Measurements from ENCODE around the gene PIN1.

The PIN1 gene

DNA sequence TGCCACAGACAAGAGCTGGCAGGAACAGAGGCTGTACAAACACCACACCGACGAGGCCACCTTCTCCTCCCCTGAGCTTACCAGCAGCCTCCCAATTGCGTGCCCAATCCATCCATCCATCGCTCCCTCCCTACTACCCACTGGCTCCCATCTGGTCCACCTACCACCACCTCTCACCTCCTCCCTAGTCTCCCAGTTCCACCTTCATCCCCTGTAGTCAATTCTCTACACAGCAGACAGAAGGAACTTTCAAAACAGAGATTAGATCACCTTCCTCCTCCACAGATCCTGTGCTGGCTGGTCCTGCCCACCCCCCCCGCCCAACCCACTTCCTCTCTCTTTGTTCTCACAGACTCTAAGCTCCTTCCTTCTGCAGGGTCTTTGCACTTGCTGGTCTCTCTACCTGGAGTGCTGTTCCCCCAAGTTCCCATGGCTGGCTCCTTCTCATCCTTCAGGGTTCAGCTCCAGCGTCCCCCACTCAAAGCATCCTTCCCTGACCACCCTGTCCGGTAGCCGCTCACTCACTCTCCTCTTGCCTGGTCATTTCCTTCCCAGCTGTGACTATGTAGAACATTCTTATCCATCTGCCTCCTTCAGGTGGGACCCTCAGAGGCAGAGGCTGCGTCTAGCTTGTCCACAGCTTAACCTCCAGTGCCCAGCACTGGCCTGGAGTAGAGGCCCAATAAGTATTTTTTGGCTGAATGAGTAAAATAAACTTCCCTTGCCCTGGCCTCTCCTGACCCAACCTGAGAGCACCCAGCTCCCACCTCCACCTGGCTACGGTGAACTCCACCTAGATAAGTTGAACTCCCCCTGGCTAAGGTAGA, 23.0 kb downstream of the PIN1 start:
- H3K4me3 ChIP-seq (ENCODE audit: low read length) = no peak overlapping the region
- no peak for TF ChIP-seq ZNF274 (IDR thresholded peaks at IDR 0.05; ENCODE audit: low read depth, low read length)

DNA sequence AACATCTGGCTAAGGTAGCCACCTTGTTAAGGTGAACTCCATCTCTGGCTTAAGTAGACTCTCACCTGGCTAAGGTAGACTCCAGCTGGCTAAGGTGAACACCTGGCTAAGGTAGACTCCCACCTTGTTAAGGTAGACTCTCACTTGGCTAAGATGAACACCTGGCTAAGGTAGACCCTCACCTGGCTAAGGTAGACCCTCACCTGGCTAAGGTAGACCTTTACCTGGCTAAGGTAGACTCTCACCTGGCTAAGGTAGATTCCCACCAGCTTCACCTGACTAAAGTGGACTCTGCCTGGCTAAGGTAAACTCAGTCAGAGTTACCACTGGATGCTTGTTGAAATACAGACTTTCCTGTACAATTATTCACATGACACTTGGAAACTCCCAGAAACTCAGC, 23.6 kb downstream of the PIN1 start:
- no peak overlapping the region for H3K4me3 ChIP-seq (ENCODE audit: low read length)
- no peak for TF ChIP-seq ZNF274 (IDR thresholded peaks at IDR 0.05; ENCODE audit: low read depth, low read length)

DNA sequence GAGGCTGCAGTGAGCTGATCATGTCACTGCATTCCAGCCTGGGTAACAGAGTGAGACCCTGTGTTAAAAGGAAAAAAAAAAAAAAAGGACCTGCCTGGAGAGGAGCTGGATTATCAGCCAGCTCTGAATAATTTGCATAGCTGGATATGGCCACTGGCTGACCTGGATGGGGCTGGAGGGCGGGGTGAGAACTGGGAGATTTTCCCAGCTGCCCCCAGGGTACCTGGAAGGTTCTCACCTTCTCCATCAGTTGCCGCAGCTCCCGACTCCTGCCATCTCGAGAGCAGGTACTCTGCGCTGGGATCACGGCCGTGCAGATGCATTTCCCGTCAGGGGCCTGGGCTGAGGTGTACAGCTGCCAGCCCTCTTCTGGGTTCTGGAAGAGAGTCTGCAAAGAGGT, 25.3 kb downstream of the PIN1 start:
- H3K4me3 ChIP-seq (ENCODE audit: low read length) = no peak overlapping the region
- no peak for TF ChIP-seq ZNF274 (IDR thresholded peaks at IDR 0.05; ENCODE audit: low read depth, low read length)

DNA sequence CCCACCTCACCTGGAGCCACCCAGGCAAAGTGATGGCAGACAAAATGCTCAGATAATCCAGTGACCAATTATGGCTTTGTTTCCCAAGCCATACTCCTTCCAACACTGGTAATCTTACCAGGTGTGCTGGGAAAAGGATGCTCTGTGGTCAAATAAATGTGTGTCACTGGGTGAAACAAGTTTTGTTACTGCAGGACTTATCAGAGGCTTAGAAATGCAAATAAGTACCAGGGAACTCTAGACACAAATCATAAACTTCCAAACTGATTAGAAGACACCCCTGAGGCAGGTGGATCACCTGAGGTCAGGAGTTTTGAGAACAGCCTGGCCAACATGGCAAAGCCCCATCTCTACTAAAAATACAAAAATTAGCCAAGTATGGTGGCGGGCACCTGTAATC, 26.4 kb downstream of the PIN1 start:
- no peak overlapping the region for H3K4me3 ChIP-seq (ENCODE audit: low read length)
- TF ChIP-seq ZNF274 (IDR thresholded peaks at IDR 0.05; ENCODE audit: low read depth, low read length) = no peak

DNA sequence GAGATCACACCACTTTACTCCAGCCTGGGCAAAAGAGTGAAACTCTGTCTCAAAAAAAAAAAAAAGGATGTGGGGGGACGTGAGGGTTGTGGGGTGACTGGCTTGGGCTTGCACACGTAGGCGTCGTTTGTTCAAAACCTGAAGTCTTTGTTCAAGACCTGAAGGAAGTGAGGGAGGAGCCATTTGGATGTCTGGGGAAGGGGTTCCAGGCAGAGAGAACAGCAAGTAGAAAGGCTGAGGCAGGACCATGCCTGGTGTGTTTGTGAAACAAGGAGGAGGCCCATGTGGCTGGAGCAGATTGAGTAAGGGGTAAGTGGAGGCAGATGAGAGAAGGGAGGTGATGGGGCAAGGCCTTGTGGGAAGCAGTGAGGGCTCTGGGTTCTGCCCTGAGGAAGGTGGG, 27.8 kb downstream of the PIN1 start:
- no peak overlapping the region for H3K4me3 ChIP-seq (ENCODE audit: low read length)
- TF ChIP-seq ZNF274 (IDR thresholded peaks at IDR 0.05; ENCODE audit: low read depth, low read length) = no peak

DNA sequence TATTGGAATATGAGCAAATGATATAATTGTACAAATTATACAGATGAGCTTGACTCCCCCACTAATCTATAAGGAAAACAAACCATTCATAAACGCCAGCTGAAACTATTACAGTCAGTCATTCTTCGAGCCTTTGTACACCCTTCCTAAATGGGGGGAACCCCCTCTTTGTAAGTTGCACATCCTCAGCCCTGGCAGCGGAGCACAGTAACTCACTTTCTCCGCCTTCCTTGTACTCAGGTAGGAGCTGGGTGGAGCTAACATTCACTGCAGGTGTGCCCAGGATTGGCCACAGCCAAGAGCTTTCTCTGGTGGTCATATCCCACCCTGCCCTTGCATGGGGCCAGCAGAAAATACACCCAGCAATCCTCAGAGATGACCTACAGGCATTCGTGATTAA, 28.6 kb downstream of the PIN1 start:
- no peak for TF ChIP-seq ZNF274 (IDR thresholded peaks at IDR 0.05; ENCODE audit: low read depth, low read length)
- no peak overlapping the region for H3K4me3 ChIP-seq (ENCODE audit: low read length)

DNA sequence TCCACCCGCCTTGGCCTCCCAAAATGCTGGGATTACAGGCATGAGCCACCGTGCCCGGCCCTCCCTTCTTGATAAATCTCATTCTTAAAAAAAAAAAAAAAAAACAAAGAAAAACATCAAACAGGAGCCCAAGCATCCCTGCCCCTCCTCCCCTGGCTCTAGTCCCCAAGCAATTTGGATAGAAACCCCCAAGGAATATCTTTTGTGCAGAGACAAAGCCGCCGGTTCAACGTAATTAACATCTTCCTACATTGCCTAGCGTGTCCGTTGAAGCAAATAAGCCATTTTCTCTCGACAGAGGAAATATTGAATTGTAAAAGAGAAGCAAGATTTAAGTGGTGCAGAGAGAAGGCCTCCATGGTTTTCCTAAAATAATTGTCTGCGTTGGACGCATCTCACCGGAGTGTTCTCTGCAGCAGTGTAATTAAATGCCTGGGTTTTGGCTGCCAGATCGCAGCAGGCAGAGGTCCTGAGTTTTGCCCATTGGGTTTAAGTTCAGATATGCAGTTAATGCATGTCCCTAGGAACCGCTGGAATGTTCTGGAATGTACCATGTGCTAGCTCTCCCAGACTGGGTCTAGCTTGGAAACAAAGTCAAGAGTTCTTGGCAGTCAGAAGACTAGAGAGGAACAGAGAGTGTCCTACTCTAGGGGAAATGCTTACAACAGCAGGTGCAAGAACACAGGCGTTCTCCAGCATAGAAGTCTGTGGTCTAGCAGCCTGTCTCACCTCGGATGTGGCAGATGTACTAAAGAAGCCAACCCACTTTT, 30.8 kb downstream of the PIN1 start:
- no peak for TF ChIP-seq ZNF274 (IDR thresholded peaks at IDR 0.05; ENCODE audit: low read depth, low read length)
- no peak overlapping the region for H3K4me3 ChIP-seq (ENCODE audit: low read length)

DNA sequence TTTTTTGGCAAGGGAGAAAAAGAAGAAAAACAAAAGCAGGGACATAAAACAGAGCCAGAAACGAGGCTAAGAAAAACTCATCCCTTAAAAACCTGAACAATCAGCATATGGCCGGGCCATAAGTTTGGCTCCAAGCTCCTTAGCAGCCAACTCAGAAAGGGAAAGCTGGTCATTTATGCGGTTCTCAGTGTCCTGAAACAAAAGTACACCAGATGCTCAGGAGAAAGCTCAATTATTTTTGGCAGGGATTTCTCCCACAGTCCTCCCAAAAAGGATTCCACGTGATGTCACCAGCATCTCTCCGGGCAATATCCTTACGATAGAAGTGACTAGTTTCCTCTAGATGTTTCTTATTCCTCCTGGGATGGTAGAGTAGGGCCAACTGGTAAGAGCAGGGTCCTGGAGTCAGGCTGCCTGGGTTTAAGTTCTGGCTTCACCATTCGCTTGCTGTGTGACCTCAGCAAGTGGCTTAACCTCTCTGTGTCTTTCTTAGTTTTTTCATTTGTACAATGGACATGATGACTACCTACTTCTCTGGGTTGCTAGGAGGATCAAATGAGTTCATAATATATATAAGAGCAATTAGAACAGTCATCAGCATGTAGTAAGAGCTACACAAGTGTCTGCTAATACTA, 34.0 kb downstream of the PIN1 start:
- H3K4me3 ChIP-seq (ENCODE audit: low read length) = no peak overlapping the region
- TF ChIP-seq ZNF274 (IDR thresholded peaks at IDR 0.05; ENCODE audit: low read depth, low read length) = no peak

DNA sequence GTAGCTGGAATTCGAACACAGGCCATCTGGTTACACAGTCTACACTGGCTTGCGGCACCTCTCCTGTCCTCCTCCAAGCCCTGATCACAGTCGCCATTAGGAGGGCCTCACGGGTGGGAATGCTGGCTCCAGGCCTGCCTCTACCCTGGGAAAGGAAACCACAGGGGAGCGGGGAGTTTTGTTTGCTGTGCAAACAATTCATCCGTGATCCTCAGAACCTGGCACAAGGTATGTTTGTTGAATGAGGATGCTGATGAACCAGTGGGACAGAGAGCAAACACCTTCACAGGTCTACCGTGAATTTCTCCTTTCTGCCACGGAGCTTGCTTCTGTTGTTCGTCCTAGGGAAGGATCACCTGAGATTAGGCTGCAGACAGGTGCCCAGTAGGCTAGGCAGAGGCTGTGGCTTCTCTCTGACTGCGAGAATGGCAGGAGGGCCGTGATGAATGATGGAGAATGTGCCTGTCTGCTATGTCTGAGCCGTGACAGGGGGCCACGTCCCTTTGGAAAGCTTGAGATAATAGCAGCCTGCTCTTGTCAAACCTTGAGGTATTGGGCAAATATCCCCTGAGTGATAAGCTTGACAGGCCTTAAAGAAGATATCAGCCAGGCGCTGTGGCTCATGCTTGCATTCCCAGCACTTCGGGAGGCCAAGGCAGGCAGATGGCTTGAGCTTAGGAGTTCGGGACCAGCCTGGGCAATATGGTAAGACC, 36.7 kb downstream of the PIN1 start:
- no peak overlapping the region for H3K4me3 ChIP-seq (ENCODE audit: low read length)
- TF ChIP-seq ZNF274 (IDR thresholded peaks at IDR 0.05; ENCODE audit: low read depth, low read length) = no peak

DNA sequence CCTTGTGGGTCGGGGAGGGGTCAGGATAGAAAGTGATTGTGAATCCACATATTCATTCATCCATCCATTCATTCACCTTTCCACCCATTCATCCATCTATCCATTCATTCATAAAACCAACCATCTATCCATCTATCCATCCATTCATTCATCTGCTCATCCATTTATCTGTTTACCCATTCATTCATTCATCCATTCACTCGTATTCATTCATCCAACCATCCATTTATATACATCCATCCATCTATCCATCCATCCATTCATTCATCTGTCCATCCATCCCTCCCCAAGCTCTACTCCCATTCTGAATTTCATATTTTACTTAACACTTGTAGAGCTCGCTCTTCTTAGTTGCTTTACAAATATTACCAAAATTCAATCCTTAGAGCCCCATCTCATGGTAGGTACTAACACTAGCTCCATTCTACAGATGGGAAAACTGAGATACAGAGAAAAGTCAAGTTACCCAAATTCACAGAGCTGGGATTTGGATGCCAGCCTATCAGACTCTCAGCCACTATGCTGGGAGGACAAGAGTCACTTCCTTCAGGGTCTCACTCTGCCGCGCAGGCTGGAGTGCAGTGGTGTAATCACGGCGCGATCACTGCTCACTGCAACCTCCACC, 37.6 kb downstream of the PIN1 start:
- no peak for TF ChIP-seq ZNF274 (IDR thresholded peaks at IDR 0.05; ENCODE audit: low read depth, low read length)
- no peak overlapping the region for H3K4me3 ChIP-seq (ENCODE audit: low read length)

DNA sequence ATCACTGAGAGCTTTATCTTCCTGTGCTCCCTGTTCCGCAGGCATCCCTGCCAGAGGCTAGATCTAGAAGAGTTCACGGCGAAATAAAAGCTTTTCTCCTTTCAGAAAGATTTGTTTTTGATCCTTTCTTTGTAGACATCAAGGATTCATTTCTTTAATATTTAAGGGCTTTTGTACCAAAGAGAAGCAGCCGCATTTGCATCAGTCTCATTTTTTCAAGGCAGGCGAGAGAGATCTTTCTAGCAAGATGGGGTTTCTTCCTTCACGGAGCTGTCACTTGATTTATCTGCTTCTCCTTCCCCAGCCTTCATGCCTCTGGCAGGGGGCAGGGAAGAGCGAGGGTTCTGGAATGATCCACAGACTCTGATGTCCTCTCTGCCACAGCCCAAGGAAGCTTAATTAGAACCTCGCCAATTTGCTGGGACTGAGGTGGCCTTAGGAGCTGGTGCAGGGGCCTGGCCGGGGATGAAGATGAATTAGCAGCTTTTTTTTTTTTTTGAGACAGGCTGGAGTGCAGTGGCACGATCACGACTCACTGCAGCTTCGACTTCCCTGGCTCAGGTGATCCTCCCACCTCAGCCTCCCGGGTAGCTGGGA, 40.0 kb downstream of the PIN1 start:
- TF ChIP-seq ZNF274 (IDR thresholded peaks at IDR 0.05; ENCODE audit: low read depth, low read length) = no peak
- no peak overlapping the region for H3K4me3 ChIP-seq (ENCODE audit: low read length)

DNA sequence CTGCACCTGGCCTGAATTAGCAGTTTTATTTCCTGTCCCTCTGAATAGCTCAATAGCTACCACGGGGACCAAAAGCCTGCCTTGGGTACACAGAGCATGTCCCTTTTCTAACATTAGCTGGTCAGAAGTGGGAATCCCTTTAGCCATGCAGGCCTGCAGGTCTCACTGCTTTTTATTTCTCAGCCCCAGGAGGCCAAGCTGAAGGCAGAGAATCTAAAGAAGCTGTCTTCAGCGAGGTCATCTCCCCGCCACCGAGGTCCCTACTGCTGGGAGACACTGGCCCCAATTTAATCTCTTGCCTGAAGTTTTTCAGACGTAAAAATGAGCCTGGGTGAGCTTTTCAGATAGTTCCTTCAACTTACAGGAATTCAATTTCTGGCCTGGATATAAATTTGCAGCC, 40.7 kb downstream of the PIN1 start:
- no peak for TF ChIP-seq ZNF274 (IDR thresholded peaks at IDR 0.05; ENCODE audit: low read depth, low read length)
- no peak overlapping the region for H3K4me3 ChIP-seq (ENCODE audit: low read length)

DNA sequence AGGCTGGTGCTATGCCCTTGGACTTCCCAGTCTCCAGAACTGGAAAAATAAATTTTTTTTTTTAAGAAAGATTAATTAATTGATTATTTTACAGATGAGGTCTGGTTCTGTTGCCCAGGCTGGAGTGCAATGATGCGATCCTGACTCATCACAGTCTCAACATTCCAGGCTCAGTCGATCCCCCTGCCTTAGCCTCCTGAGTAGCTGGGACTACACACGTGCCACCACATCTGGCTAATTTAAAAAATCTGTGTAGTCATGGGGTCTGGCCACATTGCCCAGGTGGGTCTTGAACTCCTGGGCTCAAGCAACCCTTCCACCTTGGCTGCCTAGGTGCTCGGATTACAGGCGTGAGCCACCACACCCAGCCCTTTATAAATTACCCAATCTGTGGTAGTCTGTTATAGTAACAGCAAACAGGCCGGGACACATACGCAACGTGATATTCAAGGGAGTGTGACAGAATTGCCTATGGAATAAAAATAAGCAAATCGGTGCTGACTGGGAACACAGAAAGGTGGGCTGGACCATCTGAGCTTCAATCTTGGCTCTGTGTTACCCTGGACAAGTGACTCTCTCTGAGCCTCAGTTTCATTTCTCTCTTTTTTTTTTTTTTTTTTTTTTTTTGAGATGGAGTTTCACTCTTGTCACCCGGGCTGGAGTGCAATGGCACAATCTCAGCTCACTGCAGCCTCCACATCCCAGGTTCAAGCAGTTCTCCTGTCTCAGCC, 42.8 kb downstream of the PIN1 start:
- TF ChIP-seq ZNF274 (IDR thresholded peaks at IDR 0.05; ENCODE audit: low read depth, low read length) = no peak
- H3K4me3 ChIP-seq (ENCODE audit: low read length) = no peak overlapping the region

Data from GM08714 (cell line).